Measurements from ENCODE around the gene PDCD4.

Gene PDCD4

GRCh38 chr10:110919349-110919931 lies 47.7 kb downstream of the PDCD4 start, which contains the start of gene SHOC2:
Gene SHOC2, plus strand, starts transcription at chr10:110919604. Its CDS starts 44,755 bp downstream, at chr10:110964359.
- H3K4me3 ChIP-seq (ENCODE audit: low read length): peak within 1 kb of the TSS; percentile 94
- H3K36me3 ChIP-seq (ENCODE audit: insufficient read depth, low read depth, low read length): no peaks in the 10 kb centered on the region; the same call in 1 of the 2 replicates
- H3K9me3 ChIP-seq (ENCODE audit: insufficient read depth, low read depth, low read length): no peaks in the 10 kb centered on the region
- peak within 1 kb of the TSS; percentile 94 for H3K27ac ChIP-seq (ENCODE audit: low read length)
- H3K27me3 ChIP-seq (ENCODE audit: insufficient read depth, low read length): no peaks in the 10 kb centered on the region
- peak within 1 kb of the TSS; percentile 94; the same call in 1 of the 2 replicates for H3K9ac ChIP-seq (ENCODE audit: low read depth, low read length)
- H3K4me1 ChIP-seq (ENCODE audit: insufficient read depth, low read length): peaks cover 19% of the 10 kb centered on the region

DNA sequence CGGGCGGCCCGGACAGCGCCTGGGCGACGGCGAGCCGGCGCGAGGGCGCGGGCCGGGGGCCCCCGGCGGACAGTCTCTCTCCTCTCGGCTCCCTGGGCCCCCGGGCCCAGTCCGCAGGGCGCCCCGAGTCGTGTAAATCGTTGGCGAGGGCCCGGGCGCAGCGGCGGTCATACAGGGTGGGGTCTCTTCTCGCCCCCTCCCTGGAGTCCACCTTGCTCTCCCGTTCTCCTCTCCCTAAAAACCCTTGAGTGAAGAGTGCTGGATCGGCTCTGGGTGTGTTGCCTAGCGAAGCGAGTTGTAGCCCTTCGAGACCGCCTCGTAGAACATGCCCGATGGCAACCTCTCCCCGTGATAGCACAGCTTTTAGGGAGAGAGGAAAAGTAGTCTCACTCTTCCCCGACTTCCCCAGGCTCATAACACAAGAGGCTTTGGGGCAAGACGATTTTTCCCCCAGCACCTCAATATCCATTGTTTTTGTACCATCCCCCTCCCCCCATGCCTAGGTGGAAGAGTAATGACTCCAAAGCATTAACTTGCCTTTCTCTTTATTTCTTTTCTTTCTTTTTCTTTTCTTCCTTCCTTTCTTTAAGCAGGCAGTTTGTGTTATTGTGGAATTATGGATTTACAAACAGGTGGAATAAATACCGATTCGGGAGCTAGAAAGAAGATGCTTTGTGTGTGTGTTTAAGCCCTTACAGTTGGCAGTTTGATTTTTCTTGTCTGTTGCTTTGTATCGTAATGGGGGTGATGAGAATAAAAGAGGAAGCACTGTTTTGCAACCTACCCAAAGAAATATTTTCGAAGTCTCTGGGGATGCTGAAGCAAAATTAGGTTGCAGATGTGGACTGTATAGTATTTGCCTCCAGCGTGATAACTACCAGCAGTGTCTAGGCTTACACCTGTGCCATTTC lies 48.5 kb downstream of the PDCD4 start:
- Histone ChIP-seq H3K9ac (ENCODE audit: low read depth, low read length) (peak overlapping the region; percentile 89; the same call in 1 of the 2 replicates), H3K36me3 (ENCODE audit: insufficient read depth, low read depth, low read length) (no peaks in the 10 kb centered on the region; the same call in 1 of the 2 replicates), H3K4me3 (ENCODE audit: low read length) (peak overlapping the region; percentile 94), H3K9me3 (ENCODE audit: insufficient read depth, low read depth, low read length) (no peaks in the 10 kb centered on the region), H3K27ac (ENCODE audit: low read length) (no peak overlapping the region), H3K27me3 (ENCODE audit: insufficient read depth, low read length) (no peaks in the 10 kb centered on the region), H3K4me1 (ENCODE audit: insufficient read depth, low read length) (peaks cover 19% of the 10 kb centered on the region)

- no peaks in the 10 kb centered on the region for H3K36me3 ChIP-seq (ENCODE audit: insufficient read depth, low read depth, low read length)
- peaks cover 6% of the 10 kb centered on the region; the same call in 1 of the 2 replicates for H3K4me1 ChIP-seq (ENCODE audit: insufficient read depth, low read length)
- no peak overlapping the region for H3K4me3 ChIP-seq (ENCODE audit: low read length)
- H3K9ac ChIP-seq (ENCODE audit: low read depth, low read length): no peak overlapping the region
- H3K27me3 ChIP-seq (ENCODE audit: insufficient read depth, low read length): no peaks in the 10 kb centered on the region
- no peaks in the 10 kb centered on the region for H3K9me3 ChIP-seq (ENCODE audit: insufficient read depth, low read depth, low read length)
- H3K27ac ChIP-seq (ENCODE audit: low read length): no peak overlapping the region
These were observed 52.2 kb downstream of the PDCD4 start for GRCh38 chr10:110923856-110924493.

GRCh38 chr10:110927461-110927860 lies 55.7 kb downstream of the PDCD4 start:
- no peak overlapping the region for H3K27ac ChIP-seq (ENCODE audit: low read length)
- no peaks in the 10 kb centered on the region for H3K27me3 ChIP-seq (ENCODE audit: insufficient read depth, low read length)
- H3K36me3 ChIP-seq (ENCODE audit: insufficient read depth, low read depth, low read length): no peaks in the 10 kb centered on the region
- no peak overlapping the region for H3K4me3 ChIP-seq (ENCODE audit: low read length)
- no peaks in the 10 kb centered on the region for H3K9me3 ChIP-seq (ENCODE audit: insufficient read depth, low read depth, low read length)
- H3K9ac ChIP-seq (ENCODE audit: low read depth, low read length): no peak overlapping the region
- peaks cover 13% of the 10 kb centered on the region for H3K4me1 ChIP-seq (ENCODE audit: insufficient read depth, low read length)

GRCh38 chr10:110931769-110932381 lies 60.1 kb downstream of the PDCD4 start:
- Histone ChIP-seq H3K27ac (ENCODE audit: low read length) (no peak overlapping the region), H3K4me3 (ENCODE audit: low read length) (no peak overlapping the region), H3K4me1 (ENCODE audit: insufficient read depth, low read length) (peaks cover 13% of the 10 kb centered on the region), H3K9me3 (ENCODE audit: insufficient read depth, low read depth, low read length) (no peaks in the 10 kb centered on the region), H3K9ac (ENCODE audit: low read depth, low read length) (no peak overlapping the region), H3K36me3 (ENCODE audit: insufficient read depth, low read depth, low read length) (no peaks in the 10 kb centered on the region), H3K27me3 (ENCODE audit: insufficient read depth, low read length) (no peaks in the 10 kb centered on the region)

DNA sequence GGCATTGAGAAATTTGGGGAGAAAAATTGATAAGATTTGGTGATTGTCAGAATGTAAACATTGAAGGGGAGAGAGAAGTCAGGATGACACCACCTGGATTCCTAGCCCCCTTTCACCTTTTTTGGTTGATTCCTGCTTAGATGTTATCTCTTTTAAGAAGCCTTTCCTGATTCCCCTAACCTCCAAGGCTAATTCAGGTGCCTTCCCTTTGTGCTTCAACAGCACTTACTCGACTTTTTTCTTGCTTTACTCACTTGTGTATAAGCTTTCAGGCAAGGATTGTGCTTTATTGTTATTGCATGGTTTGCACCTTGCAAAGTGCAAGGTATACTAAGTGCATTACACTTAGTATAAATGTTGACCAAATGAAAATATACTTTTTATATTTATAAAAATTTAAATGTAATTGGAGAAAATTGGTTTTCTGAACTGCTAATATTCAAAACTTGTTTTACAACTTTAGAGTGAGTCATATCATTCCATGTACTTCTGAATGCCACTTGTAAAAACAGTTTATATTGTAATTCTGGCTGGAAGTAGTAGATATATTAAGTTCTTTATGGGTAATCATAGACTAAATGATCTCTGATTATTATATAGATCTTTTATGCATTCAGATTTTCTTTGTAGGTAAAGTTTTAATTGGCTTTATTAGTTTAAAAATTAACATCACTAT lies 60.9 kb downstream of the PDCD4 start:
- Histone ChIP-seq H3K36me3 (ENCODE audit: insufficient read depth, low read depth, low read length) (no peaks in the 10 kb centered on the region), H3K4me1 (ENCODE audit: insufficient read depth, low read length) (peaks cover 13% of the 10 kb centered on the region), H3K9ac (ENCODE audit: low read depth, low read length) (no peak overlapping the region), H3K27ac (ENCODE audit: low read length) (no peak overlapping the region), H3K4me3 (ENCODE audit: low read length) (no peak overlapping the region), H3K27me3 (ENCODE audit: insufficient read depth, low read length) (no peaks in the 10 kb centered on the region), H3K9me3 (ENCODE audit: insufficient read depth, low read depth, low read length) (no peaks in the 10 kb centered on the region)

GRCh38 chr10:110936757-110937156 lies 65.0 kb downstream of the PDCD4 start:
- Histone ChIP-seq H3K4me3 (ENCODE audit: low read length) (no peak overlapping the region), H3K27ac (ENCODE audit: low read length) (no peak overlapping the region), H3K36me3 (ENCODE audit: insufficient read depth, low read depth, low read length) (no peaks in the 10 kb centered on the region), H3K9ac (ENCODE audit: low read depth, low read length) (no peak overlapping the region), H3K9me3 (ENCODE audit: insufficient read depth, low read depth, low read length) (no peaks in the 10 kb centered on the region), H3K4me1 (ENCODE audit: insufficient read depth, low read length) (no peaks in the 10 kb centered on the region), H3K27me3 (ENCODE audit: insufficient read depth, low read length) (no peaks in the 10 kb centered on the region)

- H3K9ac ChIP-seq (ENCODE audit: low read depth, low read length): no peak overlapping the region
- no peaks in the 10 kb centered on the region for H3K4me1 ChIP-seq (ENCODE audit: insufficient read depth, low read length)
- no peaks in the 10 kb centered on the region for H3K27me3 ChIP-seq (ENCODE audit: insufficient read depth, low read length)
- H3K36me3 ChIP-seq (ENCODE audit: insufficient read depth, low read depth, low read length): no peaks in the 10 kb centered on the region
- no peak overlapping the region for H3K27ac ChIP-seq (ENCODE audit: low read length)
- H3K4me3 ChIP-seq (ENCODE audit: low read length): no peak overlapping the region
- H3K9me3 ChIP-seq (ENCODE audit: insufficient read depth, low read depth, low read length): no peaks in the 10 kb centered on the region
These were observed 67.7 kb downstream of the PDCD4 start for GRCh38 chr10:110939419-110939818.

DNA sequence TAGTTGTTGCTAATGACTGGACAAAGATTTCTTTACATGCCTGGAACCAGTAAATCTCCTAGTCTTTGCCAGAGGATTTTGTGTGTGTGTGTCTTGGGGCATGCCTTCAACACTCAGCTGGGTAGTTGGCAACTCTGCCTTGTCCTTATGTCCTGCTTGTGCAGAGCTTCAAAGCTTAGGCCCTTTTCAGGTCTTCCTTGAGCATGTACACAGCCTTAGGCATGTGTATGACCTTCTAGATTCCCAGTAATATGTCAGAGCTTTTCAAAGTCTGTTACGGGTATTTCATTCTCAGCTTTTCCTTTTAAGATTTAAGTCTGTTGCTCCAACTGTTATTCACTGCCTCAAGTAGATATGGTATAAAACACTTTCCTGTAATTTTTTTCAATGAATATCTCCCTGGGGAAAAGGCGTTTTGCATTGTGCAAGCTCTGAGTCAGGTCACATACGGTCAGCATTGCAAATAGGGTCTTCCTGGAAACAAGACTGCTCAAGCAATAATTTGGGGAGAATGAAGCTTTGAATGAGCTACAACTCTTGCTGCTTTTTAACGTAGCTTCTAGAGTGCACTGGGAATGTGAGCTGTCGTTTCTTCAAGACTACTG lies 73.2 kb downstream of the PDCD4 start:
- H3K36me3 ChIP-seq (ENCODE audit: insufficient read depth, low read depth, low read length): no peaks in the 10 kb centered on the region
- H3K4me3 ChIP-seq (ENCODE audit: low read length): no peak overlapping the region
- no peak overlapping the region for H3K9ac ChIP-seq (ENCODE audit: low read depth, low read length)
- no peaks in the 10 kb centered on the region for H3K9me3 ChIP-seq (ENCODE audit: insufficient read depth, low read depth, low read length)
- no peaks in the 10 kb centered on the region for H3K27me3 ChIP-seq (ENCODE audit: insufficient read depth, low read length)
- H3K27ac ChIP-seq (ENCODE audit: low read length): no peak overlapping the region
- H3K4me1 ChIP-seq (ENCODE audit: insufficient read depth, low read length): peaks cover 17% of the 10 kb centered on the region

- no peak overlapping the region for H3K27ac ChIP-seq (ENCODE audit: low read length)
- H3K4me3 ChIP-seq (ENCODE audit: low read length): no peak overlapping the region
- H3K4me1 ChIP-seq (ENCODE audit: insufficient read depth, low read length): peaks cover 17% of the 10 kb centered on the region
- H3K9ac ChIP-seq (ENCODE audit: low read depth, low read length): no peak overlapping the region
- H3K36me3 ChIP-seq (ENCODE audit: insufficient read depth, low read depth, low read length): no peaks in the 10 kb centered on the region
- H3K27me3 ChIP-seq (ENCODE audit: insufficient read depth, low read length): no peaks in the 10 kb centered on the region
- H3K9me3 ChIP-seq (ENCODE audit: insufficient read depth, low read depth, low read length): no peaks in the 10 kb centered on the region
These were observed 74.8 kb downstream of the PDCD4 start for GRCh38 chr10:110946496-110946895.
